Testis (tissue), 3 donors: ENCODE results near the gene NPDC1. TPM values are rescaled to one million over a fixed set of nuclear protein-coding genes. Genes with fewer than 3 reads are reported as not detected.

Experiments used
- DNase-seq: peaks from one replicate; pipeline ENCODE4 v3.0.0-alpha.2; 2019
- H3K27ac ChIP-seq, 2 donors: fragments of 200-600 bp; sonication (generic); one replicate each; pipeline ENCODE4 v1.5.1; 2019
- H3K27me3 ChIP-seq: fragments of 200-600 bp; sonication (generic); one replicate; pipeline ENCODE4 v1.5.1; 2019
- H3K36me3 ChIP-seq: fragments of 200-600 bp; sonication (generic); one replicate; pipeline ENCODE4 v1.5.1; 2017; ENCODE audit warnings: low read depth; ENCODE audit errors: missing control alignments
- H3K4me1 ChIP-seq: fragments of 200-600 bp; sonication (generic); one replicate; pipeline ENCODE4 v1.5.1; 2019
- H3K4me3 ChIP-seq, 2 donors: fragments of 200-600 bp; sonication (generic); one replicate each; pipeline ENCODE4 v1.5.1; 2017 to 2019
- H3K9me3 ChIP-seq: fragments of 200-600 bp; sonication (generic); one replicate; pipeline ENCODE4 v1.5.1; 2017
- POLR2A ChIP-seq: fragments of 450-650 bp; IDR thresholded peaks from one replicate; pipeline ENCODE4 v1.6.1; 2017; ENCODE audit warnings: antibody characterized with exemption, mild to moderate bottlenecking, moderate library complexity
- WGBS, 2 donors: methylation state at CpG; one replicate each; pipeline ENCODE4 v1.1.5; 2018; 5-methylcytosine and 5-hydroxymethylcytosine counted together
- intact Hi-C: fragments of 100-400 bp; cut with DNase I; formaldehyde crosslinking; loops from one replicate; pipeline ENCODE4 v1.15.1; 2023; ENCODE audit warnings: low total_unique reads
- polyA plus RNA-seq: library from polyadenylated mRNA; stranded (reverse); fragments of 350-450 nt; fragmentation: Illumina TruSeq; extraction: RNeasy Lipid Tissue Mini Kit (QIAGEN cat#74804); gene quantifications from one replicate; pipeline ENCODE4 v1.2.3, GENCODE V29; 2014; ENCODE audit warnings: low read depth, low replicate concordance; ENCODE audit not compliant: insufficient read depth
- total RNA-seq, 2 donors: library from RNA; depleted of rRNA; stranded (reverse); fragments of >200 nt; gene quantifications; one replicate each; pipeline ENCODE4 v1.2.3, GENCODE V29; 2016
- TF ChIP-seq, protein P1 (sequence below), 3 experiments: fragments of 450-650 bp in 2 of 3; fragments of 200-600 bp in 1 of 3; sonication (generic) in 1 of 3; IDR thresholded peaks; one replicate each; pipeline ENCODE4 v1.5.1; 2016 to 2019; ENCODE audit warnings: antibody characterized with exemption in 3 of 3, mild to moderate bottlenecking in 2 of 3, moderate library complexity in 1 of 3

The NPDC1 gene
- total and polyA plus RNA-seq, 3 donors from 2014 or later: 47.7 to 103 (median 75.9) TPM

GRCh38 chr9:137074657-137075274 is 28.8 kb upstream of the NPDC1 start:
- WGBS, 2 donors: 81 to 85% methylated on average over 11 to 12 of the region's 12 CpGs
- peaks cover 25% of the 10 kb centered on the region for H3K4me1 ChIP-seq
- intact Hi-C loops: no loop called here

GRCh38 chr9:137073992-137074399 is 28.0 kb upstream of the NPDC1 start:
- DNase-seq: no peak
- H3K9me3 ChIP-seq: no peaks in the 10 kb centered on the region
- peaks cover 23% of the 10 kb centered on the region for H3K4me1 ChIP-seq
- H3K4me3 ChIP-seq: no peak overlapping the region
- H3K36me3 ChIP-seq: no peaks in the 10 kb centered on the region
- WGBS, 2 donors: 92% methylated on average over 8 of the region's 8 CpGs; no CpG with 5 or more reads in 1 of the 2 donors
- H3K27ac ChIP-seq: no peak overlapping the region
- intact Hi-C loops: no loop called here
- no peaks in the 10 kb centered on the region for H3K27me3 ChIP-seq
- TF ChIP-seq, protein P1, sequence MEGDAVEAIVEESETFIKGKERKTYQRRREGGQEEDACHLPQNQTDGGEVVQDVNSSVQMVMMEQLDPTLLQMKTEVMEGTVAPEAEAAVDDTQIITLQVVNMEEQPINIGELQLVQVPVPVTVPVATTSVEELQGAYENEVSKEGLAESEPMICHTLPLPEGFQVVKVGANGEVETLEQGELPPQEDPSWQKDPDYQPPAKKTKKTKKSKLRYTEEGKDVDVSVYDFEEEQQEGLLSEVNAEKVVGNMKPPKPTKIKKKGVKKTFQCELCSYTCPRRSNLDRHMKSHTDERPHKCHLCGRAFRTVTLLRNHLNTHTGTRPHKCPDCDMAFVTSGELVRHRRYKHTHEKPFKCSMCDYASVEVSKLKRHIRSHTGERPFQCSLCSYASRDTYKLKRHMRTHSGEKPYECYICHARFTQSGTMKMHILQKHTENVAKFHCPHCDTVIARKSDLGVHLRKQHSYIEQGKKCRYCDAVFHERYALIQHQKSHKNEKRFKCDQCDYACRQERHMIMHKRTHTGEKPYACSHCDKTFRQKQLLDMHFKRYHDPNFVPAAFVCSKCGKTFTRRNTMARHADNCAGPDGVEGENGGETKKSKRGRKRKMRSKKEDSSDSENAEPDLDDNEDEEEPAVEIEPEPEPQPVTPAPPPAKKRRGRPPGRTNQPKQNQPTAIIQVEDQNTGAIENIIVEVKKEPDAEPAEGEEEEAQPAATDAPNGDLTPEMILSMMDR (IDR thresholded peaks at IDR 0.05): no peak
- no peak for TF ChIP-seq POLR2A

More at GRCh38 chr9:137074657-137075274, 28.8 kb upstream of the NPDC1 start:
- Histone ChIP-seq H3K27ac (no peak overlapping the region), H3K9me3 (no peaks in the 10 kb centered on the region), H3K27me3 (no peaks in the 10 kb centered on the region), H3K36me3 (no peaks in the 10 kb centered on the region), H3K4me3 (no peak overlapping the region)
- TF ChIP-seq, protein P1 (IDR thresholded peaks at IDR 0.05): no peak
- TF ChIP-seq POLR2A: no peak
- no peak for DNase-seq

- no peak for TF ChIP-seq POLR2A
- TF ChIP-seq, protein P1 (IDR thresholded peaks at IDR 0.05): no peak
- Histone ChIP-seq H3K27me3 (no peaks in the 10 kb centered on the region), H3K9me3 (no peaks in the 10 kb centered on the region), H3K27ac (no peak overlapping the region), H3K4me3 (no peak overlapping the region), H3K4me1 (peaks cover 8% of the 10 kb centered on the region), H3K36me3 (no peaks in the 10 kb centered on the region)
- no peak for DNase-seq
- WGBS, 2 donors: 81% methylated on average over 2 of the region's 2 CpGs; no CpG with 5 or more reads in 1 of the 2 donors
- intact Hi-C loops: no loop called here
Measured at GRCh38 chr9:137071282-137071681, 25.3 kb upstream of the NPDC1 start.

DNA sequence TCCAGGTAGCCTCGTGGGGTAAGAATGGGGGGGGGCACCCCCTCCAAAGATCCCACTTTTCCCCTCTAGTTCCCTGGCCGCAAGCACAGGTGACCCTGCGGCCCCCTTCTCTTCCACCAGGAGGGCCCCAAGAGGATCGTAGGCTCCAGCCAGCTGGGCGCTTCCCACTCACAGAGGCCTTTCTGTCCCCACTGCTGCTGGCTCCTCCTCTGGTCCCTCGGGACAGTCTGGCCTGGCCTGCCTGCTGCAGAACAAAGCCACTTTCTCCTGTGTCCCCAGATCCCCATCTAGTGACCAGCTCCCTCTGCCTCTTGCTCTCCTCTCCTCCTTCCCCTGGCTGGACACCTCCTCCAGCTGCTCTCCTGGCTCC is 24.9 kb upstream of the NPDC1 start:
- Histone ChIP-seq H3K27me3 (no peaks in the 10 kb centered on the region), H3K27ac (no peak overlapping the region), H3K9me3 (no peaks in the 10 kb centered on the region), H3K36me3 (no peaks in the 10 kb centered on the region), H3K4me3 (peak overlapping the region in 1 of 2 donors; percentile 48), H3K4me1 (peaks cover 8% of the 10 kb centered on the region)
- WGBS, 2 donors: 13% methylated on average over 5 to 6 of the region's 6 CpGs
- intact Hi-C loops: no loop called here
- peak; percentile 49 for DNase-seq
- TF ChIP-seq, protein P1 (IDR thresholded peaks at IDR 0.05): peak in 1 of 3 experiments; percentile 15
- no peak for TF ChIP-seq POLR2A
